Chondrocyte (in vitro differentiated cells): ENCODE data around the gene HRC. TPM values are rescaled to one million over a fixed set of nuclear protein-coding genes. Genes with fewer than 3 reads are reported as not detected.
A peak's percentile ranks its signal among the peaks of the same experiment; 100 is the strongest.

Experiments used
- DNase-seq: peaks from one replicate; pipeline ENCODE4 v3.0.0; 2021; ENCODE audit warnings: mixed read lengths, low spot score
- H3K27ac Mint-ChIP-seq: one replicate; pipeline ENCODE4 v1.8.0; 2021; ENCODE audit warnings: mild to moderate bottlenecking, moderate library complexity, mixed read lengths; ENCODE audit not compliant: unreplicated experiment
- H3K27me3 Mint-ChIP-seq: 2 replicates; pipeline ENCODE4 v1.8.0; 2021; ENCODE audit warnings: low read depth, mixed read lengths
- H3K36me3 Mint-ChIP-seq: 2 replicates; pipeline ENCODE4 v1.8.0; 2021; ENCODE audit warnings: low read depth, mixed read lengths
- H3K4me1 Mint-ChIP-seq: 2 replicates; pipeline ENCODE4 v1.8.0; 2021; ENCODE audit warnings: low read depth, mild to moderate bottlenecking, mixed read lengths
- H3K4me3 Mint-ChIP-seq: one replicate; pipeline ENCODE4 v1.8.0; 2021; ENCODE audit warnings: mild to moderate bottlenecking, moderate library complexity, mixed read lengths; ENCODE audit not compliant: unreplicated experiment
- H3K9me3 Mint-ChIP-seq: 2 replicates; pipeline ENCODE4 v1.8.0; 2021; ENCODE audit warnings: low read depth, mixed read lengths
- CTCF ChIP-seq: fragments of 200-600 bp; sonication (generic); IDR thresholded peaks from 2 replicates; pipeline ENCODE4 v1.5.0; 2021; ENCODE audit warnings: antibody characterized with exemption, mild to moderate bottlenecking, moderate library complexity
- total RNA-seq: library from RNA; stranded (reverse); gene quantifications from 3 replicates; pipeline ENCODE4 v1.2.1, GENCODE V29; 2021

Gene HRC
- total RNA-seq, 1 donor from 2014 or later: not detected

- Mint-ChIP-seq H3K9me3 (no peaks in the 10 kb centered on the region), H3K27ac (no peak overlapping the region), H3K4me1 (peaks cover 7% of the 10 kb centered on the region), H3K36me3 (peaks cover 14% of the 10 kb centered on the region), H3K4me3 (no peak overlapping the region), H3K27me3 (no peaks in the 10 kb centered on the region)
- DNase-seq: no peak
- no peak for TF ChIP-seq CTCF
Measured at GRCh38 chr19:49167857-49168409, 12.7 kb upstream of the HRC start.

- H3K9me3 Mint-ChIP-seq: no peaks in the 10 kb centered on the region
- H3K27ac Mint-ChIP-seq: peak overlapping the region; percentile 58
- H3K27me3 Mint-ChIP-seq: no peaks in the 10 kb centered on the region
- no peak overlapping the region for H3K4me3 Mint-ChIP-seq
- H3K4me1 Mint-ChIP-seq: peaks cover 7% of the 10 kb centered on the region
- DNase-seq: no peak
- H3K36me3 Mint-ChIP-seq: peaks cover 8% of the 10 kb centered on the region
- no peak for TF ChIP-seq CTCF
Measured at GRCh38 chr19:49165865-49166301, 10.7 kb upstream of the HRC start.

GRCh38 chr19:49165111-49165750, 10.0 kb upstream of the HRC start:
- Mint-ChIP-seq H3K4me1 (peaks cover 7% of the 10 kb centered on the region), H3K27ac (peak overlapping the region; percentile 58), H3K9me3 (no peaks in the 10 kb centered on the region), H3K27me3 (no peaks in the 10 kb centered on the region), H3K4me3 (no peak overlapping the region), H3K36me3 (peaks cover 9% of the 10 kb centered on the region)
- no peak for DNase-seq
- no peak for TF ChIP-seq CTCF

- no peak overlapping the region for H3K4me3 Mint-ChIP-seq
- DNase-seq: no peak
- no peaks in the 10 kb centered on the region for H3K9me3 Mint-ChIP-seq
- TF ChIP-seq CTCF: no peak
- peaks cover 10% of the 10 kb centered on the region for H3K36me3 Mint-ChIP-seq
- no peaks in the 10 kb centered on the region for H3K27me3 Mint-ChIP-seq
- H3K27ac Mint-ChIP-seq: no peak overlapping the region
- H3K4me1 Mint-ChIP-seq: peaks cover 23% of the 10 kb centered on the region
Measured at GRCh38 chr19:49161987-49162386, 6.8 kb upstream of the HRC start.

GRCh38 chr19:49160450-49161189, 5.4 kb upstream of the HRC start:
- Mint-ChIP-seq H3K27me3 (peaks cover 3% of the 10 kb centered on the region), H3K9me3 (no peaks in the 10 kb centered on the region), H3K4me1 (peaks cover 25% of the 10 kb centered on the region), H3K27ac (no peak overlapping the region), H3K4me3 (no peak overlapping the region), H3K36me3 (peaks cover 10% of the 10 kb centered on the region)
- DNase-seq: no peak
- TF ChIP-seq CTCF: no peak
